ENCODE data around the gene PRMT1. TPM values are rescaled to one million over a fixed set of nuclear protein-coding genes. Genes with fewer than 3 reads are reported as not detected.

The PRMT1 gene
- total RNA-seq, 1 experiment from 2014 or later, result 219 TPM

DNA sequence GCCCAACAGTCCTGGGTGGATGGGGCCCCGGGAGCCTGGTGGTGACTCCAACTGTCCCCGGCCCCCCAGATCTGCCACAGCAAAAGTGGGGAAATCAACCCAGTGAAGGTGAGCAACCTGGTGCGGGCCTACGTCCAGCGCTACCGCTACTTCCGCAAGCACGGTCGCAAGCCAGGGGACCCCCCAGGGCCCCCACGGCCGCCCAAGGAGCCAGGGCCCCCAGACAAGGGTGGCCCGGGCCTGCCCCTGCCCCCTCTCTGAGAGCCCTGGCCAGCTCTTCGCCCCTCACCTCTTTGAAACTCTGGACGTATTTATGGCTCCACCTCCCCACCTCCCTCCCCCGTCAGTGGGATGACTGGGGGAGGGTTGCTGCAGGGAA is 18.9 kb upstream of the PRMT1 start:
- CTCF ChIA-PET, result no interaction called here

DNA sequence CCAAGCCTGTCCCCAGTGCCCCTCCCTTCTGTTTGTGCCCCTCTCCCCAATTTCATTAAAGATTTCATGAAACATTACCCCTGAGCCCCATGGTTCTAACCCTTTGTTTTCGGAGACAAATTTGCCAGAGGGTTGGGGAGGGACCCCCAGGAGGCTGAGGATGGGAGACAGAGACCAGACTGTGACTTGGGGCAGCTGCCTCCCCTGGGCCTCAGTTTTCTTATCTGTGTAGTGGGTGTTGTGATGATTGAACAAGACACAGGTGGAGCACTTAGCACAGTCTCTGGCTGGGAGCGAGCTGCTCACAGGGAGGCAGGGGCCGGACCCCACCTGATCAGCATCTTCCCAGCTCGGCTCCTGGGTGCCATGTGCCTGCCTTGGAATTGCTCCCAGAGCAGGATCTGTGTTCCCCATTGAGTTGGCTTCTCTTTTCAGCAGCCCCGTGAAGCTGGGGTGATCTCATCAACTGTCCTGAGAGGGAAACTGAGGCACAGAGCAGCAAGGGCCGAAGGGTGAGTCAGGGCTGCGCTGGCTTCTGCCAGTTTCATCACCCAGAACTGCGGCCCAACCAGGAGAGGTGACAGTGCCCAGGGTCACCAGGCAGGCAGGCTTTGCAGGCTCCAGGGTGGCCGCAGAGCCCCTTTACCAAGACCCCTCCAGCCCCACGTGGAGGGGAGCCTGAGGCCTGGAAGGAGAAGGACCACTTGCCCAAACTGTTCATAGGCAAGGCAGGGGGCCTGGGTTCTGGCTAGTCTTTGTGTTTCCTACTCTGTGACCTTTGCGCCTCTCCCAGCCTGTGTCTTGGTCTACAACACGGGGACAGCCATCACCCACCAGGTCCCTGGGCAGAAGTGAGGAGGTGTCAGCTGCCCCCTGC is 18.3 kb upstream of the PRMT1 start:
- ChIA-PET POLR2A (no interaction called here), CTCF (no interaction called here)
- H3K36me3 ChIP-seq (ENCODE audit: control insufficient read depth, insufficient read depth, low read length), result no peaks in the 10 kb centered on the region
- no TSS peak for BruUV-seq (replicated peaks)
- no peak for TF ChIP-seq SIN3A (IDR thresholded peaks at IDR 0.05; ENCODE audit: borderline replicate concordance, insufficient read depth, low read depth, low read length)
- no peak for TF ChIP-seq POLR2AphosphoS5 (IDR thresholded peaks at IDR 0.05; ENCODE audit: low read depth, low read length)
- TF ChIP-seq, protein P1, sequence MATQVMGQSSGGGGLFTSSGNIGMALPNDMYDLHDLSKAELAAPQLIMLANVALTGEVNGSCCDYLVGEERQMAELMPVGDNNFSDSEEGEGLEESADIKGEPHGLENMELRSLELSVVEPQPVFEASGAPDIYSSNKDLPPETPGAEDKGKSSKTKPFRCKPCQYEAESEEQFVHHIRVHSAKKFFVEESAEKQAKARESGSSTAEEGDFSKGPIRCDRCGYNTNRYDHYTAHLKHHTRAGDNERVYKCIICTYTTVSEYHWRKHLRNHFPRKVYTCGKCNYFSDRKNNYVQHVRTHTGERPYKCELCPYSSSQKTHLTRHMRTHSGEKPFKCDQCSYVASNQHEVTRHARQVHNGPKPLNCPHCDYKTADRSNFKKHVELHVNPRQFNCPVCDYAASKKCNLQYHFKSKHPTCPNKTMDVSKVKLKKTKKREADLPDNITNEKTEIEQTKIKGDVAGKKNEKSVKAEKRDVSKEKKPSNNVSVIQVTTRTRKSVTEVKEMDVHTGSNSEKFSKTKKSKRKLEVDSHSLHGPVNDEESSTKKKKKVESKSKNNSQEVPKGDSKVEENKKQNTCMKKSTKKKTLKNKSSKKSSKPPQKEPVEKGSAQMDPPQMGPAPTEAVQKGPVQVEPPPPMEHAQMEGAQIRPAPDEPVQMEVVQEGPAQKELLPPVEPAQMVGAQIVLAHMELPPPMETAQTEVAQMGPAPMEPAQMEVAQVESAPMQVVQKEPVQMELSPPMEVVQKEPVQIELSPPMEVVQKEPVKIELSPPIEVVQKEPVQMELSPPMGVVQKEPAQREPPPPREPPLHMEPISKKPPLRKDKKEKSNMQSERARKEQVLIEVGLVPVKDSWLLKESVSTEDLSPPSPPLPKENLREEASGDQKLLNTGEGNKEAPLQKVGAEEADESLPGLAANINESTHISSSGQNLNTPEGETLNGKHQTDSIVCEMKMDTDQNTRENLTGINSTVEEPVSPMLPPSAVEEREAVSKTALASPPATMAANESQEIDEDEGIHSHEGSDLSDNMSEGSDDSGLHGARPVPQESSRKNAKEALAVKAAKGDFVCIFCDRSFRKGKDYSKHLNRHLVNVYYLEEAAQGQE (IDR thresholded peaks at IDR 0.05; ENCODE audit: insufficient read depth in 1 of 2, low read depth in 2 of 2, low read length in 1 of 2), result no peak
- no peak for TF ChIP-seq TCF7L2 (IDR thresholded peaks at IDR 0.05; ENCODE audit: low read depth, low read length)
- TF ChIP-seq, protein P2, sequence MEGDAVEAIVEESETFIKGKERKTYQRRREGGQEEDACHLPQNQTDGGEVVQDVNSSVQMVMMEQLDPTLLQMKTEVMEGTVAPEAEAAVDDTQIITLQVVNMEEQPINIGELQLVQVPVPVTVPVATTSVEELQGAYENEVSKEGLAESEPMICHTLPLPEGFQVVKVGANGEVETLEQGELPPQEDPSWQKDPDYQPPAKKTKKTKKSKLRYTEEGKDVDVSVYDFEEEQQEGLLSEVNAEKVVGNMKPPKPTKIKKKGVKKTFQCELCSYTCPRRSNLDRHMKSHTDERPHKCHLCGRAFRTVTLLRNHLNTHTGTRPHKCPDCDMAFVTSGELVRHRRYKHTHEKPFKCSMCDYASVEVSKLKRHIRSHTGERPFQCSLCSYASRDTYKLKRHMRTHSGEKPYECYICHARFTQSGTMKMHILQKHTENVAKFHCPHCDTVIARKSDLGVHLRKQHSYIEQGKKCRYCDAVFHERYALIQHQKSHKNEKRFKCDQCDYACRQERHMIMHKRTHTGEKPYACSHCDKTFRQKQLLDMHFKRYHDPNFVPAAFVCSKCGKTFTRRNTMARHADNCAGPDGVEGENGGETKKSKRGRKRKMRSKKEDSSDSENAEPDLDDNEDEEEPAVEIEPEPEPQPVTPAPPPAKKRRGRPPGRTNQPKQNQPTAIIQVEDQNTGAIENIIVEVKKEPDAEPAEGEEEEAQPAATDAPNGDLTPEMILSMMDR (IDR thresholded peaks at IDR 0.05), result no peak
- H3K4me3 ChIP-seq (ENCODE audit: low read depth in 2 of 2, low read length in 2 of 2), result no peak overlapping the region
- ATAC-seq, result no peak
- in situ Hi-C loops (cut with HindIII; ENCODE audit: low pct_unique_long_range_greater_than_20kb, low sequenced_read_pairs) (no loop called here), intact Hi-C loops (cut with micrococcal nuclease; ENCODE audit: unreplicated experiment) (no loop called here)
- no peak for DNase-seq (ENCODE audit: low read depth, low spot score)
- no peaks in the 10 kb centered on the region for H3K27me3 ChIP-seq (ENCODE audit: control insufficient read depth, insufficient read depth, low read length)
- no peaks in the 10 kb centered on the region for H3K9me3 ChIP-seq (ENCODE audit: control insufficient read depth, insufficient read depth, low read depth, low read length)
- H3K4me1 ChIP-seq (ENCODE audit: control insufficient read depth, insufficient read depth, low read length), result no peaks in the 10 kb centered on the region
- H3K27ac ChIP-seq (ENCODE audit: low read length), result no peak overlapping the region

More for the DNA sequence above, 18.9 kb upstream of the PRMT1 start:
- ATAC-seq (no peak), DNase-seq (ENCODE audit: low read depth, low spot score) (no peak)
- in situ Hi-C loops (cut with HindIII; ENCODE audit: low pct_unique_long_range_greater_than_20kb, low sequenced_read_pairs), result no loop called here
- H3K27me3 ChIP-seq (ENCODE audit: control insufficient read depth, insufficient read depth, low read length), result no peaks in the 10 kb centered on the region
- TSS peak; percentile 75 for BruUV-seq (replicated peaks)
- POLR2A ChIA-PET, result no interaction called here
- no peaks in the 10 kb centered on the region for H3K9me3 ChIP-seq (ENCODE audit: control insufficient read depth, insufficient read depth, low read depth, low read length)
- H3K4me1 ChIP-seq (ENCODE audit: control insufficient read depth, insufficient read depth, low read length), result no peaks in the 10 kb centered on the region
- H3K27ac ChIP-seq (ENCODE audit: low read length), result no peak overlapping the region
- H3K36me3 ChIP-seq (ENCODE audit: control insufficient read depth, insufficient read depth, low read length), result no peaks in the 10 kb centered on the region
- no peak overlapping the region for H3K4me3 ChIP-seq (ENCODE audit: low read depth in 2 of 2, low read length in 2 of 2)
- TF ChIP-seq POLR2AphosphoS5 (IDR thresholded peaks at IDR 0.05; ENCODE audit: low read depth, low read length) (no peak), TCF7L2 (IDR thresholded peaks at IDR 0.05; ENCODE audit: low read depth, low read length) (no peak), SIN3A (IDR thresholded peaks at IDR 0.05; ENCODE audit: borderline replicate concordance, insufficient read depth, low read depth, low read length) (no peak)
- TF ChIP-seq, protein P1 (IDR thresholded peaks at IDR 0.05; ENCODE audit: insufficient read depth in 1 of 2, low read depth in 2 of 2, low read length in 1 of 2), result no peak
- TF ChIP-seq, protein P2 (IDR thresholded peaks at IDR 0.05), result no peak
- intact Hi-C loops (cut with micrococcal nuclease; ENCODE audit: unreplicated experiment), result no loop called here
